ENCODE measurements around the gene ABCF1.

GRCh38 chr6:30543821-30544220, 27.4 kb upstream of the ABCF1 start:
- TF ChIP-seq, protein P1, sequence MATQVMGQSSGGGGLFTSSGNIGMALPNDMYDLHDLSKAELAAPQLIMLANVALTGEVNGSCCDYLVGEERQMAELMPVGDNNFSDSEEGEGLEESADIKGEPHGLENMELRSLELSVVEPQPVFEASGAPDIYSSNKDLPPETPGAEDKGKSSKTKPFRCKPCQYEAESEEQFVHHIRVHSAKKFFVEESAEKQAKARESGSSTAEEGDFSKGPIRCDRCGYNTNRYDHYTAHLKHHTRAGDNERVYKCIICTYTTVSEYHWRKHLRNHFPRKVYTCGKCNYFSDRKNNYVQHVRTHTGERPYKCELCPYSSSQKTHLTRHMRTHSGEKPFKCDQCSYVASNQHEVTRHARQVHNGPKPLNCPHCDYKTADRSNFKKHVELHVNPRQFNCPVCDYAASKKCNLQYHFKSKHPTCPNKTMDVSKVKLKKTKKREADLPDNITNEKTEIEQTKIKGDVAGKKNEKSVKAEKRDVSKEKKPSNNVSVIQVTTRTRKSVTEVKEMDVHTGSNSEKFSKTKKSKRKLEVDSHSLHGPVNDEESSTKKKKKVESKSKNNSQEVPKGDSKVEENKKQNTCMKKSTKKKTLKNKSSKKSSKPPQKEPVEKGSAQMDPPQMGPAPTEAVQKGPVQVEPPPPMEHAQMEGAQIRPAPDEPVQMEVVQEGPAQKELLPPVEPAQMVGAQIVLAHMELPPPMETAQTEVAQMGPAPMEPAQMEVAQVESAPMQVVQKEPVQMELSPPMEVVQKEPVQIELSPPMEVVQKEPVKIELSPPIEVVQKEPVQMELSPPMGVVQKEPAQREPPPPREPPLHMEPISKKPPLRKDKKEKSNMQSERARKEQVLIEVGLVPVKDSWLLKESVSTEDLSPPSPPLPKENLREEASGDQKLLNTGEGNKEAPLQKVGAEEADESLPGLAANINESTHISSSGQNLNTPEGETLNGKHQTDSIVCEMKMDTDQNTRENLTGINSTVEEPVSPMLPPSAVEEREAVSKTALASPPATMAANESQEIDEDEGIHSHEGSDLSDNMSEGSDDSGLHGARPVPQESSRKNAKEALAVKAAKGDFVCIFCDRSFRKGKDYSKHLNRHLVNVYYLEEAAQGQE (IDR thresholded peaks at IDR 0.05; ENCODE audit: insufficient read depth in 1 of 2, low read depth in 2 of 2, low read length in 1 of 2): no peak
- no peak for TF ChIP-seq CTCF (IDR thresholded peaks at IDR 0.05)
- no peak for TF ChIP-seq POLR2AphosphoS5 (IDR thresholded peaks at IDR 0.05; ENCODE audit: low read depth, low read length)
- TF ChIP-seq SIN3A (IDR thresholded peaks at IDR 0.05; ENCODE audit: borderline replicate concordance, insufficient read depth, low read depth, low read length): no peak
